RCC 7860 (cell line): ENCODE measurements around the gene HOXB5.

Experiments used
- DNase-seq: peaks from one replicate; pipeline ENCODE4 v3.0.0-alpha.2; 2015; ENCODE audit warnings: low spot score
- FAIRE-seq: peaks from 2 replicates; lab custom pipeline; 2012; peaks lifted over from hg19 to GRCh38; lab: Jason Lieb, UNC

The HOXB5 gene

GRCh38 chr17:48617471-48618255 lies 24.1 kb upstream of the HOXB5 start:
- FAIRE-seq = no peak
- no peak for DNase-seq

GRCh38 chr17:48616717-48617470 lies 23.3 kb upstream of the HOXB5 start:
- FAIRE-seq = no peak
- DNase-seq = no peak

GRCh38 chr17:48615963-48616716 lies 22.6 kb upstream of the HOXB5 start:
- DNase-seq (no peak), FAIRE-seq (no peak)

- DNase-seq (no peak), FAIRE-seq (no peak)
Measured at GRCh38 chr17:48615047-48615962, 21.7 kb upstream of the HOXB5 start, which contains the start of gene HOXB8. Gene HOXB8, minus strand, starts transcription at chr17:48615292. Its CDS starts 588 bp downstream, at chr17:48614704.

- no peak for DNase-seq
- FAIRE-seq = no peak
Measured at GRCh38 chr17:48613862-48614694, 20.5 kb upstream of the HOXB5 start.

GRCh38 chr17:48612854-48613691 lies 19.5 kb upstream of the HOXB5 start:
- FAIRE-seq = no peak
- no peak for DNase-seq

- no peak for FAIRE-seq
- peak; percentile 13 for DNase-seq
Measured at GRCh38 chr17:48612456-48612853, 18.9 kb upstream of the HOXB5 start.

GRCh38 chr17:48611681-48612455 lies 18.3 kb upstream of the HOXB5 start:
- no peak for FAIRE-seq

GRCh38 chr17:48611213-48611612 lies 17.6 kb upstream of the HOXB5 start:
- DNase-seq (no peak), FAIRE-seq (no peak)

More at GRCh38 chr17:48611681-48612455, 18.3 kb upstream of the HOXB5 start:
- DNase-seq = peak; percentile 63

- DNase-seq (no peak), FAIRE-seq (peak; percentile 63)
Measured at GRCh38 chr17:48610282-48611211, 17.0 kb upstream of the HOXB5 start, which contains the start of gene HOXB7. Gene HOXB7, minus strand, starts transcription at chr17:48611017. Its CDS starts 99 bp downstream, at chr17:48610918.

GRCh38 chr17:48609759-48610281 lies 16.2 kb upstream of the HOXB5 start:
- FAIRE-seq (no peak), DNase-seq (no peak)

GRCh38 chr17:48609033-48609432 lies 15.5 kb upstream of the HOXB5 start:
- no peak for FAIRE-seq
- DNase-seq = no peak

GRCh38 chr17:48608494-48608834 lies 14.9 kb upstream of the HOXB5 start:
- FAIRE-seq = no peak
- DNase-seq = no peak

GRCh38 chr17:48606892-48607614 lies 13.5 kb upstream of the HOXB5 start:
- FAIRE-seq (no peak), DNase-seq (no peak)

GRCh38 chr17:48605991-48606891 lies 12.7 kb upstream of the HOXB5 start:
- FAIRE-seq = no peak
- DNase-seq = no peak
